Left hindlimb (tissue), 1 donor: ENCODE data around the gene CDH5.
A peak's percentile ranks its signal among the peaks of the same experiment; 100 is the strongest.

ENCODE experiments used
- DNase-seq: peaks from one replicate; pipeline ENCODE4 v3.0.0-alpha.2; 2018

CDH5 gene

GRCh38 chr16:66354034-66354909, 12.2 kb upstream of the CDH5 start:
- DNase-seq, result peak; percentile 3

- DNase-seq, result no peak
These were observed 11.0 kb upstream of the CDH5 start for GRCh38 chr16:66355526-66355925.

- DNase-seq, result peak; percentile 70
These were observed 9.0 kb upstream of the CDH5 start for GRCh38 chr16:66357523-66357928.

GRCh38 chr16:66358231-66358630, 8.3 kb upstream of the CDH5 start:
- DNase-seq, result no peak

- DNase-seq, result no peak
These were observed 7.5 kb upstream of the CDH5 start for GRCh38 chr16:66359012-66359411.

- no peak for DNase-seq
These were observed 6.5 kb upstream of the CDH5 start for GRCh38 chr16:66359811-66360608.

DNA sequence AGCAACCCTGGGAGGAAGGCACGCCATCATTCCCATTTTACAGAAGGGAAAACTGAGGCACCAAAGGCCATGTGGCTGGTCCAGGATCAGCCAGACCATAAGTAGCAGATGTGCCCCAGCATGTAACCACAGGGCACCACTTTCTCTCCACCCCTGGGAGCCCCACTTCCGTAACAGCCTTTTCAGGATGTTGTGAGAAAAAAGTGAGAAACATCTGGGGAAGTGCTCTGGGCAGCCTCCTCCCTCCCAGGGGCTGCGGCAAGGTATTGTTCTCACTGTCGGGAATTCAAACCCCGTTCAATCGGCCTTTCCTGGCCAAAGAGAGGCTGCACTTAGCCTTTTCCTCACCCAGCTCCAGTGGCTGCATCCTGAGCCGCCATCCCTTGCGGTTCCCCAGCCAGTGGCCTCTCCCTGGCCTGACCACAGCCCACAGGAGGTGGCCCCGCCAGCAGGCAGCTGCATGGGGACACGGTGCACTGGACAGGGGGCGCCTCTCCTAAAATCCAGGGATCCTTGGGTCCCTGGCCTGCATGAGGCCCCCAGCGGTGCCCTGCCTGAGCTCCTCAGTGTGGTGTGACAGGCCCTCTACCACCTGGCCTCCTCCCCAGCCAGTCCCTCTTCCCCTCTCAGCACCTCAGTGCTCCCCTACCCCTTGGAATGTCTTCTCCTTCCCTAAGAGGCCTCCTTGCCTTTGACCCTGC, 5.7 kb upstream of the CDH5 start:
- DNase-seq, result peak; percentile 68

DNA sequence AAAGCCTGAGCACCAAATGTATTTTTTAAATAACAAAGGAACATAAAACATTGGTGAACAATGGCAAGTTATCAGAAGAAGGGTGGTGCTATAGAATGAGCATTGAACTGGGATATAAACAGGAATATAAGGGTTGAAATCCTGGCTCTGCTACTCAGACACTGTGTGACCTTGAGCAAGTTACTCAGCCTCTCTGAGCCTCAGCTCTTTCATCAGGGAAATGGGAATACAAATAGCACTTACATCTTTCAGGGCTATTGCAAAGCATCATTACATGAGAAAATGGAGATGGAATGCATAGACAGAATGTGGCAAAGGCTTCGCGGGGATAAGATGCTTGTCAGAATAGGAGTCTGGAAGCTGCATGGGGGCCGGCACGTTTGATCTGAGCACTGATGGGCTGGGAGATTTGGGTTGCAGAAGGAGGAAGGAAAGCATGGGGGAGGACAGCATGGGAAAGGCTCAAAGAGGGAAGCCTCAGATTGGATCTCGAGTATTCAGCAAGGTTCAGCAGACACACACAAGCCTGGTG, 4.8 kb upstream of the CDH5 start:
- DNase-seq, result no peak

- no peak for DNase-seq
These were observed 3.2 kb upstream of the CDH5 start for GRCh38 chr16:66363211-66363777.

- DNase-seq, result peak; percentile 67
These were observed 2.2 kb upstream of the CDH5 start for GRCh38 chr16:66364117-66364958.

- no peak for DNase-seq
These were observed 1.6 kb upstream of the CDH5 start for GRCh38 chr16:66364959-66365306.

DNA sequence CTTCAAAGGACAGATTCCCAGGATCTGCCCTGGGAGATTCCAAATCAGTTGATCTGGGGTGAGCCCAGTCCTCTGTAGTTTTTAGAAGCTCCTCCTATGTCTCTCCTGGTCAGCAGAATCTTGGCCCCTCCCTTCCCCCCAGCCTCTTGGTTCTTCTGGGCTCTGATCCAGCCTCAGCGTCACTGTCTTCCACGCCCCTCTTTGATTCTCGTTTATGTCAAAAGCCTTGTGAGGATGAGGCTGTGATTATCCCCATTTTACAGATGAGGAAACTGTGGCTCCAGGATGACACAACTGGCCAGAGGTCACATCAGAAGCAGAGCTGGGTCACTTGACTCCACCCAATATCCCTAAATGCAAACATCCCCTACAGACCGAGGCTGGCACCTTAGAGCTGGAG, 840 bp upstream of the CDH5 start:
- DNase-seq, result peak; percentile 69

GRCh38 chr16:66367968-66368891, 1.7 kb downstream of the CDH5 start:
- peak; percentile 34 for DNase-seq

GRCh38 chr16:66369055-66369592, 2.6 kb downstream of the CDH5 start:
- peak; percentile 44 for DNase-seq

GRCh38 chr16:66370786-66371684, 4.5 kb downstream of the CDH5 start:
- DNase-seq, result peak; percentile 31

DNA sequence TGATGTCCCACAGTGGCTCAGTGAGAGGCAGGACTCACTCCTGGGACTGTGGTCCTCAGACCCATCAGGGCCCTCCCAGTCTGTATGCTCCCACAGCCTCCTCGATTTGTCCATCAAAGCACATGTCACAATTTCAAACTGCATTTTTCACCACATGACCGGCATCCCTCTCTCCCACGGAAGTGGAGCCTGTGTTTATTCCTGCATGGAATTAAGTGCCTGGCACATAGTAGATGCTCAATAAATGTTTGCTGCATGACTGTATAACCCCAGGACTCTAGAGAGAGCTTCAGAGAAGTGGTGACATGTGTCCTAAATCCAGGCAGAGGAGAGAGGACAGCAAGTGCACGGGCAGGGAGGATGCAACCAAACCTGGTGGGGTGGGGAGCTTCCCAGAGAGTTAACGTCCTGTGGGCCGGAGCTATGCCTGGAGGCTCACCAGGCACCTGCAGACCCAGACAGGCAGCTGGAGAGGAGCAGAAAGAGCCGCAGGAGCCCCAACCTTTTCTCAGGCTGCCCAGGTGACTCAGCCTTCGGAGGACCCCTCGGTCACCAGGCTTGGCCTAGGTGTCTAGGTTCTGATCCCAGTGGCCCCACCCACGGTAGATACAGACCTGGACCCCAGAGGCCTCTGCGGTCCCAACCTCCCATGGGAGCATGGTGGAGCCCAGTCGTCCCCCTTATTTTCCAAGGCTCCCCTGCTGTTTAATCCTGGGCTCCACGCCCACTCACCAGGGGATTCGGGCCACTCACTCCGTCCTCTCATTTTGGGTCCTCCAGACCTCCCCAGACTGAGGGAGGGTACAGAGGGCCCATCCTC, 5.8 kb downstream of the CDH5 start:
- no peak for DNase-seq

- DNase-seq, result peak; percentile 16
These were observed 6.3 kb downstream of the CDH5 start for GRCh38 chr16:66372898-66373155.

DNA sequence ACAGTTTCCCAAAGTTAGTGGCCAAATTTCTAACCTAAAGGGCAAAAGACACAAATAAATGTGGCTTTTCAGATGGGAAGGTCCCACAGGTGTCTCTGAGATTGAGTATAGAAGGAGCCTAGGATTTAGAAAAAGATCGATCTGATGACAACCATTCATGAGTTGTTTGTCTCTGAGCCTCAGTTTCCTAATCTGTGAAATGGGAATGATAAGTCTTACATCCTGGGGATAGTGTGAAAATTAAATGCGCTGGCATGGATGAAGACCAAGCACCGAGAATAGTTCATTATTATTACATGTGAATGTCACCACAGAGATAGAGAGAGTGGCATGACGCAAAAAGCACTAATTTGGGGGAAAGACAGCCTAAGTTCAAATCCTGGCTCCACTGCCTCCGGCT, 7.2 kb downstream of the CDH5 start:
- DNase-seq, result no peak

DNA sequence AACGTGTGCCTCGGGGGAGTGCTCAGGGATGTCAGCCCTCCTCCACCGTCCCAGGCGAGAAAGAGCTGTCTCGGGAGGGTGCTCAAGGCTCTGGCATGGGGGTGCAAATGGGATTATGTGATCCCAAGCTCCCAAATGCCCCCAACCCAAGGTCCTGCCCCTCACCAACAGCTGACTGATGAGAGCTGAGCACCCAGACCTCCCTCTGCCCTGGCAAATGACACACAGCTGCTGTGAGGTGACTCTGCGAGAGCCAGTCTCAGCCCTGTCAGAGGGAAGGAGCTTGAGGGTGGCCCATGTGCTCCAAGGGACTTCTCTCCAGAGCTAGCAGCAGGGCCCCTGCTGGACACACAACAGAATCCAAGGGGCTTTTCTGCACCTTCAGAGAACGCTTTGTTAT, 7.7 kb downstream of the CDH5 start:
- DNase-seq, result peak; percentile 19
